Inflammatory macrophage treated with lipopolysaccharide for 4 hours (primary cell): Measurements from ENCODE around the gene ELF2.
"Not testable (repeated sequence)": the region's sequence is repeated elsewhere in the genome, so short reads cannot be mapped to it uniquely, and the experiment has no call there.

Experiments used
- DNase-seq: peaks from one replicate; pipeline ENCODE4 v3.0.0-alpha.2; 2020

The ELF2 gene

GRCh38 chr4:139177049-139177868, at the start of gene ELF2:
Gene ELF2, minus strand, starts transcription at chr4:139177218. Its CDS starts 39,517 bp downstream, at chr4:139137701.
- peak; percentile 90 for DNase-seq

GRCh38 chr4:139223682-139224317, 46.8 kb upstream of the ELF2 start:
- DNase-seq = peak; percentile 49

- DNase-seq = no peak
Measured at GRCh38 chr4:139222215-139222614, 45.2 kb upstream of the ELF2 start.

- no peak for DNase-seq
Measured at GRCh38 chr4:139221687-139222086, 44.7 kb upstream of the ELF2 start.

- no peak for DNase-seq
Measured at GRCh38 chr4:139219450-139220055, 42.5 kb upstream of the ELF2 start.

GRCh38 chr4:139214039-139214534, 37.1 kb upstream of the ELF2 start:
- peak; percentile 90 for DNase-seq

GRCh38 chr4:139213633-139214032, 36.6 kb upstream of the ELF2 start:
- not testable (repeated sequence) for DNase-seq

GRCh38 chr4:139212900-139213299, 35.9 kb upstream of the ELF2 start:
- DNase-seq = no peak

- DNase-seq = no peak
Measured at GRCh38 chr4:139210486-139210885, 33.5 kb upstream of the ELF2 start.

GRCh38 chr4:139209470-139210063, 32.5 kb upstream of the ELF2 start:
- peak; percentile 30 for DNase-seq

GRCh38 chr4:139208404-139208945, 31.5 kb upstream of the ELF2 start:
- DNase-seq = peak; percentile 97

- no peak for DNase-seq
Measured at GRCh38 chr4:139207873-139208403, 30.9 kb upstream of the ELF2 start.

- DNase-seq = peak; percentile 43
Measured at GRCh38 chr4:139207247-139207646, 30.2 kb upstream of the ELF2 start.

GRCh38 chr4:139202991-139203390, 26.0 kb upstream of the ELF2 start:
- DNase-seq = no peak

GRCh38 chr4:139200506-139200905, 23.5 kb upstream of the ELF2 start:
- DNase-seq = no peak

- DNase-seq = no peak
Measured at GRCh38 chr4:139200102-139200501, 23.1 kb upstream of the ELF2 start.

- DNase-seq = peak; percentile 15
Measured at GRCh38 chr4:139197214-139197613, 20.2 kb upstream of the ELF2 start.

GRCh38 chr4:139196462-139196861, 19.4 kb upstream of the ELF2 start:
- no peak for DNase-seq

- DNase-seq = no peak
Measured at GRCh38 chr4:139191373-139191772, 14.4 kb upstream of the ELF2 start.

- DNase-seq = no peak
Measured at GRCh38 chr4:139189972-139190371, 13.0 kb upstream of the ELF2 start.

- no peak for DNase-seq
Measured at GRCh38 chr4:139189417-139189749, 12.4 kb upstream of the ELF2 start.

GRCh38 chr4:139188648-139189416, 11.8 kb upstream of the ELF2 start:
- DNase-seq = peak; percentile 94
